SH-SY5Y (cell line): Measurements from ENCODE around the gene COX19.

Experiments
- GATA2 ChIP-seq: IDR thresholded peaks from 2 replicates; pipeline ENCODE4 v1.6.1; 2011; ENCODE audit warnings: mild to moderate bottlenecking, low read depth, low read length
- GATA3 ChIP-seq: IDR thresholded peaks from 2 replicates; pipeline ENCODE4 v1.6.1; 2011; ENCODE audit warnings: low read depth, mild to moderate bottlenecking, low read length, moderate library complexity

GRCh38 chr7:984361-985126 is 9.2 kb upstream of the COX19 start:
- no peak for TF ChIP-seq GATA2
- no peak for TF ChIP-seq GATA3
